Common myeloid progenitor, CD34-positive (primary cell): ENCODE measurements around the gene RUNDC3A.
"Not testable (repeated sequence)": the region's sequence is repeated elsewhere in the genome, so short reads cannot be mapped to it uniquely, and the experiment has no call there.

Source experiments
- CTCF ChIA-PET: fragments of 350-600 bp; sonication (Branson Sonifier 250); formaldehyde crosslinking; loops from one replicate; lab custom pipeline; 2021; ENCODE audit warnings: antibody characterized with exemption; lab: Charles Lee
- POLR2A ChIA-PET: fragments of 350-600 bp; sonication (Branson Sonifier 250); formaldehyde crosslinking; loops from one replicate; lab custom pipeline; 2021; ENCODE audit warnings: antibody characterized with exemption; lab: Charles Lee
- DNase-seq, 3 donors: peaks; one replicate each; pipeline versions ENCODE4 v3.0.0 to v3.0.0-alpha.2; 2013
- H3K27ac ChIP-seq, 2 experiments: 1 replicate in 1 of 2; 2 replicates in 1 of 2; pipeline ENCODE4 v1.7.0; 2013; ENCODE audit warnings: inconsistent platforms in 2 of 2, low read length in 2 of 2, mild to moderate bottlenecking in 2 of 2, low read depth in 1 of 2, moderate library complexity in 1 of 2; ENCODE audit not compliant: severe bottlenecking in 2 of 2, insufficient read depth in 1 of 2, poor library complexity in 1 of 2
- H3K27me3 ChIP-seq, 5 experiments: replicated peaks in 2 of 5; 1 replicate in 3 of 5; 2 replicates in 2 of 5; pipeline versions ENCODE4 v1.6.1 to v1.7.0; 2013; ENCODE audit warnings: low read length in 4 of 5, mild to moderate bottlenecking in 2 of 5, moderate library complexity in 2 of 5, inconsistent platforms in 1 of 5; ENCODE audit not compliant: insufficient read depth in 5 of 5, control insufficient read depth in 4 of 5
- H3K36me3 ChIP-seq, 4 experiments: 1 replicate in 2 of 4; 2 replicates in 2 of 4; pipeline versions ENCODE4 v1.6.1 to v1.7.0; 2013; ENCODE audit warnings: low read length in 3 of 4, control low read depth in 1 of 4, mild to moderate bottlenecking in 1 of 4; ENCODE audit not compliant: control insufficient read depth in 4 of 4, insufficient read depth in 4 of 4
- H3K4me1 ChIP-seq, 4 experiments: 1 replicate in 3 of 4; 2 replicates in 1 of 4; pipeline versions ENCODE4 v1.6.1 to v1.7.1; 2013; ENCODE audit warnings: low read length in 3 of 4, mild to moderate bottlenecking in 3 of 4, control low read depth in 1 of 4, inconsistent platforms in 1 of 4, moderate library complexity in 1 of 4; ENCODE audit not compliant: control insufficient read depth in 4 of 4, insufficient read depth in 4 of 4; ENCODE audit errors: control extremely low read depth in 1 of 4
- H3K4me3 ChIP-seq, 7 experiments: 1 replicate in 4 of 7; 2 replicates in 3 of 7; pipeline versions ENCODE4 v1.5.1 to v1.7.0; 2013; ENCODE audit warnings: mild to moderate bottlenecking in 7 of 7, low read length in 6 of 7, moderate library complexity in 6 of 7, inconsistent platforms in 2 of 7, low read depth in 2 of 7, control low read depth in 1 of 7; ENCODE audit not compliant: insufficient read depth in 4 of 7, control insufficient read depth in 1 of 7; ENCODE audit errors: extremely low read depth in 1 of 7
- H3K9me3 ChIP-seq, 5 experiments: 1 replicate in 4 of 5; 2 replicates in 1 of 5; pipeline versions ENCODE4 v1.6.1 to v1.7.1; 2013; ENCODE audit warnings: low read length in 4 of 5, mild to moderate bottlenecking in 2 of 5, inconsistent platforms in 1 of 5, low read depth in 1 of 5, moderate library complexity in 1 of 5; ENCODE audit not compliant: control insufficient read depth in 4 of 5, insufficient read depth in 2 of 5; ENCODE audit errors: control extremely low read depth in 1 of 5
- WGBS: methylation state at CpG from one replicate; pipeline ENCODE4 v1.1.5; 2013; ENCODE audit not compliant: insufficient coverage; 5-methylcytosine and 5-hydroxymethylcytosine counted together

The RUNDC3A gene

GRCh38 chr17:44323359-44324091 lies 15.1 kb downstream of the RUNDC3A start:
- Histone ChIP-seq H3K4me1 (peaks cover 0 to 29% (median 25%) of the 10 kb centered on the region in 4 experiments), H3K9me3 (no peaks in the 10 kb centered on the region), H3K27ac (peak overlapping the region in 1 of 2 experiments; percentile 61), H3K36me3 (peaks cover 0 to 35% (median 25%) of the 10 kb centered on the region in 4 experiments), H3K27me3 (peaks cover 0 to 1% (median 0%) of the 10 kb centered on the region in 5 experiments), H3K4me3 (peak overlapping the region in 6 of 7 experiments; percentile 51 to 87 (median 80))
- DNase-seq: no peak
- ChIA-PET CTCF (interaction anchor here (1.7 to 2.4 kb wide), 3 partner anchors 113 to 125 kb away, joined by 4 to 14 read pairs (median 5); no protein-coding TSS in a partner anchor), POLR2A (interaction anchor here (0.7 kb wide), 1 partner anchor 9 kb away, joined by 3 read pairs; no protein-coding TSS in a partner anchor)
- 75% methylated on average over 18 of the region's 27 CpGs for WGBS

- CTCF ChIA-PET: interaction anchor here (1.7 to 2.4 kb wide), 3 partner anchors 114 to 126 kb away, joined by 4 to 14 read pairs (median 5); no protein-coding TSS in a partner anchor
- 4% methylated on average over 30 of the region's 38 CpGs for WGBS
- peak overlapping the region in 1 of 2 experiments; percentile 61 for H3K27ac ChIP-seq
- H3K27me3 ChIP-seq: no peaks in the 10 kb centered on the region
- no peak for DNase-seq
- H3K9me3 ChIP-seq: no peaks in the 10 kb centered on the region
- POLR2A ChIA-PET: interaction anchor here (0.7 to 0.8 kb wide), 2 partner anchors 9 to 258 kb away, joined by 3 read pairs; partner anchors contain the start of gene LSM12
- H3K4me1 ChIP-seq: peaks cover 0 to 29% (median 25%) of the 10 kb centered on the region in 4 experiments
- peaks cover 0 to 35% (median 25%) of the 10 kb centered on the region in 4 experiments for H3K36me3 ChIP-seq
- H3K4me3 ChIP-seq: peak overlapping the region; percentile 51 to 87 (median 78)
Measured at GRCh38 chr17:44324092-44324570, 15.7 kb downstream of the RUNDC3A start.

GRCh38 chr17:44324571-44325275 lies 16.3 kb downstream of the RUNDC3A start, which contains the start of gene SLC25A39:
Gene SLC25A39 (minus strand): TSS chr17:44324823. CDS start chr17:44323562, 1,261 bp downstream.
- POLR2A ChIA-PET: interaction anchor here (0.8 to 0.9 kb wide), 2 partner anchors 105 to 259 kb away, joined by 3 read pairs; partner anchors contain the start of genes LSM12 and UBTF
- Histone ChIP-seq H3K36me3 (peaks cover 0 to 30% (median 22%) of the 10 kb centered on the region in 4 experiments), H3K27ac (peak within 1 kb of the TSS in 1 of 2 experiments; percentile 66), H3K4me3 (peak within 1 kb of the TSS; percentile 51 to 87 (median 78)), H3K27me3 (no peaks in the 10 kb centered on the region), H3K4me1 (peaks cover 0 to 29% (median 25%) of the 10 kb centered on the region in 4 experiments), H3K9me3 (no peaks in the 10 kb centered on the region)
- DNase-seq: peak; percentile 89 to 92 (median 92)
- CTCF ChIA-PET: interaction anchor here (1.7 to 2.4 kb wide), 3 partner anchors 114 to 127 kb away, joined by 4 to 14 read pairs (median 5); no protein-coding TSS in a partner anchor
- WGBS: under 1% methylated on average over 67 of the region's 85 CpGs

GRCh38 chr17:44326861-44327444 lies 18.6 kb downstream of the RUNDC3A start:
- POLR2A ChIA-PET: no interaction called here
- no peaks in the 10 kb centered on the region for H3K27me3 ChIP-seq
- H3K4me3 ChIP-seq: peak overlapping the region in 4 of 7 experiments; percentile 3 to 77 (median 38)
- CTCF ChIA-PET: interaction anchor here (0.6 to 1.0 kb wide), 5 partner anchors 9 to 185 kb away, joined by 3 to 5 read pairs (median 4); no protein-coding TSS in a partner anchor
- peaks cover 4 to 32% (median 30%) of the 10 kb centered on the region in 4 experiments for H3K4me1 ChIP-seq
- no peak overlapping the region for H3K27ac ChIP-seq
- DNase-seq: peak; percentile 94 to 97 (median 96)
- H3K36me3 ChIP-seq: peaks cover 0 to 9% (median 3%) of the 10 kb centered on the region in 4 experiments
- no peaks in the 10 kb centered on the region for H3K9me3 ChIP-seq
- WGBS: 31% methylated on average over 12 of the region's 31 CpGs

- Histone ChIP-seq H3K4me3 (no peak overlapping the region), H3K9me3 (no peaks in the 10 kb centered on the region), H3K36me3 (peaks cover 0 to 2% (median 0%) of the 10 kb centered on the region in 4 experiments), H3K4me1 (peaks cover 4 to 32% (median 30%) of the 10 kb centered on the region in 4 experiments), H3K27ac (no peak overlapping the region), H3K27me3 (no peaks in the 10 kb centered on the region)
- WGBS: 94% methylated on average over 7 of the region's 7 CpGs
- ChIA-PET CTCF (interaction anchor here (1.0 to 2.2 kb wide), 6 partner anchors 14 to 118 kb away, joined by 3 to 10 read pairs (median 4); partner anchors contain the start of gene GRN), POLR2A (no interaction called here)
- DNase-seq: no peak
Measured at GRCh38 chr17:44327715-44328449, 19.5 kb downstream of the RUNDC3A start.

- peaks cover 4 to 20% (median 19%) of the 10 kb centered on the region in 4 experiments for H3K4me1 ChIP-seq
- CTCF ChIA-PET: interaction anchor here (2.0 to 4.9 kb wide), 6 partner anchors 12 to 128 kb away, joined by 4 to 67 read pairs (median 15); partner anchors contain the start of gene GRN
- DNase-seq, H3K4me3 ChIP-seq, POLR2A ChIA-PET, H3K36me3 ChIP-seq, H3K27me3 ChIP-seq, H3K27ac ChIP-seq, H3K9me3 ChIP-seq: not testable (repeated sequence)
- WGBS: 96% methylated on average over 4 of the region's 7 CpGs
Measured at GRCh38 chr17:44329516-44329915, 21.1 kb downstream of the RUNDC3A start.
